PC-9 (cell line): ENCODE results near the gene ZNF555.
"Not testable (repeated sequence)": the region's sequence is repeated elsewhere in the genome, so short reads cannot be mapped to it uniquely, and the experiment has no call there.

ENCODE experiments used
- EZH2 ChIP-seq: fragments of 200-600 bp; sonication (generic); IDR thresholded peaks from 2 replicates; pipeline ENCODE4 v1.8.0; 2017; ENCODE audit warnings: antibody characterized with exemption, low read depth
- TF ChIP-seq, protein P1 (sequence below): fragments of 200-600 bp; sonication (generic); conservative IDR thresholded peaks from 2 replicates; pipeline ENCODE4 v1.6.1; 2017; ENCODE audit warnings: mixed run types, antibody characterized with exemption, mild to moderate bottlenecking, moderate library complexity

GRCh38 chr19:2903326-2903725 lies 62.1 kb downstream of the ZNF555 start:
- TF ChIP-seq, protein P1, sequence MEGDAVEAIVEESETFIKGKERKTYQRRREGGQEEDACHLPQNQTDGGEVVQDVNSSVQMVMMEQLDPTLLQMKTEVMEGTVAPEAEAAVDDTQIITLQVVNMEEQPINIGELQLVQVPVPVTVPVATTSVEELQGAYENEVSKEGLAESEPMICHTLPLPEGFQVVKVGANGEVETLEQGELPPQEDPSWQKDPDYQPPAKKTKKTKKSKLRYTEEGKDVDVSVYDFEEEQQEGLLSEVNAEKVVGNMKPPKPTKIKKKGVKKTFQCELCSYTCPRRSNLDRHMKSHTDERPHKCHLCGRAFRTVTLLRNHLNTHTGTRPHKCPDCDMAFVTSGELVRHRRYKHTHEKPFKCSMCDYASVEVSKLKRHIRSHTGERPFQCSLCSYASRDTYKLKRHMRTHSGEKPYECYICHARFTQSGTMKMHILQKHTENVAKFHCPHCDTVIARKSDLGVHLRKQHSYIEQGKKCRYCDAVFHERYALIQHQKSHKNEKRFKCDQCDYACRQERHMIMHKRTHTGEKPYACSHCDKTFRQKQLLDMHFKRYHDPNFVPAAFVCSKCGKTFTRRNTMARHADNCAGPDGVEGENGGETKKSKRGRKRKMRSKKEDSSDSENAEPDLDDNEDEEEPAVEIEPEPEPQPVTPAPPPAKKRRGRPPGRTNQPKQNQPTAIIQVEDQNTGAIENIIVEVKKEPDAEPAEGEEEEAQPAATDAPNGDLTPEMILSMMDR, result not testable (repeated sequence)
- not testable (repeated sequence) for TF ChIP-seq EZH2
